Measurements from ENCODE around the gene CACNB4.

- TF ChIP-seq CTCF (conservative IDR thresholded peaks at IDR 0.05; ENCODE audit: low read depth, low read length) (no peak), MAFK (IDR thresholded peaks at IDR 0.05; ENCODE audit: low read depth, low read length) (no peak), CEBPB (IDR thresholded peaks at IDR 0.05; ENCODE audit: low read depth, low read length) (no peak)
These were observed 194.0 kb downstream of the CACNB4 start for GRCh38 chr2:151904807-151905206.
